ENCODE data around the gene PTPRQ. TPM values are rescaled to one million over a fixed set of nuclear protein-coding genes. Genes with fewer than 3 reads are reported as not detected.

PTPRQ gene
- total RNA-seq, 1 experiment from 2014 or later: not detected

- no peak for DNase-seq
- CTCF ChIA-PET: no interaction called here
- Mint-ChIP-seq H3K36me3 (ENCODE audit: insufficient read depth, unreplicated experiment) (no peaks in the 10 kb centered on the region), H3K4me3 (ENCODE audit: low read depth, unreplicated experiment) (no peak overlapping the region), H3K27me3 (ENCODE audit: unreplicated experiment) (no peaks in the 10 kb centered on the region), H3K4me1 (ENCODE audit: low read depth, unreplicated experiment) (no peaks in the 10 kb centered on the region), H3K27ac (ENCODE audit: unreplicated experiment) (no peak overlapping the region), H3K9me3 (ENCODE audit: low read depth, unreplicated experiment) (no peaks in the 10 kb centered on the region)
- TF ChIP-seq CTCF (IDR thresholded peaks at IDR 0.05; ENCODE audit: unreplicated experiment): no peak
- BruUV-seq (replicated peaks): no TSS peak
- intact Hi-C loops (cut with micrococcal nuclease; ENCODE audit: unreplicated experiment): no loop called here
Observed at GRCh38 chr12:80485222-80485987, 41.4 kb downstream of the PTPRQ start.

GRCh38 chr12:80490329-80490728 is 46.3 kb downstream of the PTPRQ start:
- no peak for TF ChIP-seq CTCF (IDR thresholded peaks at IDR 0.05; ENCODE audit: unreplicated experiment)
- no TSS peak for BruUV-seq (replicated peaks)
- H3K27me3 Mint-ChIP-seq (ENCODE audit: unreplicated experiment): no peaks in the 10 kb centered on the region
- no peak overlapping the region for H3K27ac Mint-ChIP-seq (ENCODE audit: unreplicated experiment)
- H3K9me3 Mint-ChIP-seq (ENCODE audit: low read depth, unreplicated experiment): no peaks in the 10 kb centered on the region
- no peak overlapping the region for H3K4me3 Mint-ChIP-seq (ENCODE audit: low read depth, unreplicated experiment)
- CTCF ChIA-PET: no interaction called here
- intact Hi-C loops (cut with micrococcal nuclease; ENCODE audit: unreplicated experiment): no loop called here
- H3K36me3 Mint-ChIP-seq (ENCODE audit: insufficient read depth, unreplicated experiment): no peaks in the 10 kb centered on the region
- H3K4me1 Mint-ChIP-seq (ENCODE audit: low read depth, unreplicated experiment): no peaks in the 10 kb centered on the region
- DNase-seq: no peak

- BruUV-seq (replicated peaks): no TSS peak
- Mint-ChIP-seq H3K4me3 (ENCODE audit: low read depth, unreplicated experiment) (no peak overlapping the region), H3K4me1 (ENCODE audit: low read depth, unreplicated experiment) (no peaks in the 10 kb centered on the region), H3K36me3 (ENCODE audit: insufficient read depth, unreplicated experiment) (no peaks in the 10 kb centered on the region), H3K9me3 (ENCODE audit: low read depth, unreplicated experiment) (no peaks in the 10 kb centered on the region), H3K27me3 (ENCODE audit: unreplicated experiment) (no peaks in the 10 kb centered on the region), H3K27ac (ENCODE audit: unreplicated experiment) (no peak overlapping the region)
- CTCF ChIA-PET: no interaction called here
- intact Hi-C loops (cut with micrococcal nuclease; ENCODE audit: unreplicated experiment): no loop called here
- TF ChIP-seq CTCF (IDR thresholded peaks at IDR 0.05; ENCODE audit: unreplicated experiment): no peak
- no peak for DNase-seq
Observed at GRCh38 chr12:80491166-80491565, 47.1 kb downstream of the PTPRQ start.

GRCh38 chr12:80493466-80493865 is 49.4 kb downstream of the PTPRQ start:
- DNase-seq: no peak
- H3K9me3 Mint-ChIP-seq (ENCODE audit: low read depth, unreplicated experiment): no peaks in the 10 kb centered on the region
- no peaks in the 10 kb centered on the region for H3K4me1 Mint-ChIP-seq (ENCODE audit: low read depth, unreplicated experiment)
- TF ChIP-seq CTCF (IDR thresholded peaks at IDR 0.05; ENCODE audit: unreplicated experiment): no peak
- CTCF ChIA-PET: no interaction called here
- no peak overlapping the region for H3K4me3 Mint-ChIP-seq (ENCODE audit: low read depth, unreplicated experiment)
- no peak overlapping the region for H3K27ac Mint-ChIP-seq (ENCODE audit: unreplicated experiment)
- intact Hi-C loops (cut with micrococcal nuclease; ENCODE audit: unreplicated experiment): no loop called here
- no TSS peak for BruUV-seq (replicated peaks)
- H3K27me3 Mint-ChIP-seq (ENCODE audit: unreplicated experiment): no peaks in the 10 kb centered on the region
- H3K36me3 Mint-ChIP-seq (ENCODE audit: insufficient read depth, unreplicated experiment): no peaks in the 10 kb centered on the region
